ENCODE results near the gene RAD51B.

Gene RAD51B

DNA sequence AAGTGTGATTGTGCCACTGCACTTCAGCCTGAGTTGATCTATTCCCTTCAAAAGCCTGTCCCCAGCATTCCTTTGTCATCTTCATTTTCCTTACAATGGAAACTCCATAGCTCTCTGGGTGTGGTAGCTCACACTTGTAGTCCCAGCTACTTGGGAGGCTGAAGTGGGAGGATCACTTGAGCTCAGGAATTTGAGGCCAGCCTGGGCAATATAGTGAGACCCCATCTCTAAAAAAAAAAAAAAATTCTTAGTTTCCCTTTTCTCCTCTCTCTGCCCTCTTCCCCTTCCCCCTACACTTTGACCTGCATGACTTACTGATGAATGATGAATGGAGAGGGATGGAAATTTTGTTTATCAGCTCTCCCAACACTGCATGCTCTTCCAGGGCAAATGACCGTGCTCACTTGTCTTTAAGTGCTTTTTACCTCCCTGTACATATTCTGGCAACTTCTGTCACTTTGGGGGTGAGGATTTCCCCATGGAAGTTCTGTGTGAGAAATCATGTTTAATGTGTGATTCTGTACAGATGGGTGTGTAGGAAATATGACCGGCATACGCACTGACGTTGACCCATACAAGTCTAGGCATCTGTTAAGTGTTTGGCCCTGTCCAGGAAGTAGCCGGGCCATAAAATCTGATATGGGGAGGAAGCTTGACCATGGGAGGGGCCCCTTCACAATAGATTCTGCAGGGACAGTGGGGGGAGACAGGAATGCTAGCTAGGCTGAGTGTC lies 907.9 kb downstream of the RAD51B start:
- DNase-seq, result no peak

DNA sequence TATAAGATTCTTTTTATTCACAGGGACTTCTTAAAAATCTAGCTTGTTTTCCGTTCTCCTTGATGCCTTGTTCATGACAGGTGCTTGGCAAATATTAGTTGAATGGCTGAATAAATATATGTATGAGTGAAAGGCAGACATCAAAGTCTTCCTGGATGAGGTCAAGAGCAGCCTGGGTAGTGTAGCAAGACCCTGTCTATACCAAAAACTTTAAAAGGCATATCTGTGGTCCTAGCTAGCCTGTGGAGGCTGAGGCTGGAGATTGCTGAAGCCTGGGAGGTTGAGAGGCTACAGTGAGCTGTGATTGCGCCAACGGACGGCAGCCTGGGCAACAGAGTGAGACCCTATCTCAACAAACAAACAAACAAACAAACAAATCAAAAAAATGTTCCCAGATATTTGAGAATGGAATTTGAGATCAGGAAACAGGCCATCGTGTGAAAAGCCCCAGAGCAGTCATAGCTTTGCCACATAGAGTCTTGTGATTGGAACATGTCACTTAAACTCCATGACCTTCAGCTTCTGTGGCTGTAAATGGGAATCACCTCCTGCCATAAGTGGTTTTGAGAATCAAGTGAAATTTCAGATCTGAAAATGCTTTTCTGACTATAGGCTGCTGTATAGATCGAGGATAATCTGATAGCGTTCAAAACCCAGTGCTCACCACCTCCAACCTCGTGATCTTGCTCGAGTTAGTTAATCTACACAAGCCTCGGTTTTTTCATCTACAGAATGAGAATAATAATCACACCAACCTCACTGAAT lies 908.9 kb downstream of the RAD51B start:
- DNase-seq, result no peak

DNA sequence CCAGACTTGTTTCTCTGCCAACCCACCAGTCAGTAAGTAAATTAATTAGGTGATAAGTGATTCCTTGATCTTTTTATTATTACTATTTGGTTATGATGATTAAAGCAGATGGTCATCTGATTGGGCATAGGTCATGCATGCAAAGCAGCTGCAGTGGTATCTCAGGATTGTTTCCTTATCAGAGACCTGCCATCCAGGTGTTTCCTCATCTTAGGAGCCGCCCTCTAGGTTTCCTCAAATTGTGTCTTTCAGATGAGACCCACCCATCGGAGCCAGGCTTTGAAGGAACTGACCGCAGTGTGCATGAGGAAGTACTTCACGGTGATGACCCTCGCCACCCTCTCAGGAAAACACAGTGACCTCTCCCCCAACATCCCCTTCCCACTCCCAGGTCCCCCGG lies 910.0 kb downstream of the RAD51B start:
- DNase-seq, result no peak

DNA sequence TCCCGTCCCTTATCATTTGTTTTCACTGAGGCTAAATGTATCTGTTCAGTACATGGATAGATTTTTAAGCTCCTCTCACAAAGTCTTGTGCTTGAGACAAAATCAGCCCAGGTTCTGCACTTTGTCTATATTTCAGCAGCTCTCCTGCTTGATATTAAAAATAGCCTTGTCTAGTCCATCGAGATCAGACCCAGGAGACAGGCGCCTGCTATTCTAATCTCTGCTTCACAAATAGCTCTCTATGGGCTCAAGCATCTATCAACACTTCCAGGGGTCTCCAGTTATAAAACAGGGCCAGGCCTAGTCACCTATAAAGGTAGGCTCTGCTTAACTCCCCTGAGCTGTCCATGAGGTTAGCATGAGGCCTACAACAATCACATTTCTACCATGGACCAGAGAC lies 910.8 kb downstream of the RAD51B start:
- no peak for DNase-seq

DNA sequence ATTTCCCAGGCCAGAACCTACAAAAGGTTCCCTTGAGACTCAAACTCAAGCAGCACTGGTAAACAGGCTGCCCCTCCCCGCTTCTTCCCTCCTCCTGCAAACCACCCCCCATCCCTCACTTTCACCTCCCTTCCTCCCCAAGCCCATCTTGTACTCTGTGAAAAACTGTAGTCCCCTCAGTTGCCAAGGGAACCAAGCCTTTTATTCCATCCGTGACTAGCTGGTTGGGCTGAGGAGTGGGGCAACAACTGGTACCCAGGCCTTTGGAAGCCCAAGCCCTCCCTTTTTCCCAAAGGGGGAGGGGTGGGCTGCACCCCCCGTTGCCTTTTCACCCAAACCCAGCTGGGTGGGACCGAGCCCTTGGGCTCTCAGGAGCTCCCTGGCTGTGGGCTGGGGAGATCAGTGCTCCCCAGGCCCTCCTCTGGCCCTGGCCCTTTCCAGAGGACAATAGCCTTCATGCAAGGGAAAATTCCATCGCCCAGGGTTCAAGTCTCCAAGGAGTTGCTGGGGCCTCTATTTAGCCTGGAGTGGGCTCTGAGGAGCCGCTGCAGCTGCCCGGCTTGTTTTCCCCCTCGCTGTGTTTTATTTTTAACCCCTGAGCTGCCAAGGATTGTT lies 911.3 kb downstream of the RAD51B start:
- no peak for DNase-seq

DNA sequence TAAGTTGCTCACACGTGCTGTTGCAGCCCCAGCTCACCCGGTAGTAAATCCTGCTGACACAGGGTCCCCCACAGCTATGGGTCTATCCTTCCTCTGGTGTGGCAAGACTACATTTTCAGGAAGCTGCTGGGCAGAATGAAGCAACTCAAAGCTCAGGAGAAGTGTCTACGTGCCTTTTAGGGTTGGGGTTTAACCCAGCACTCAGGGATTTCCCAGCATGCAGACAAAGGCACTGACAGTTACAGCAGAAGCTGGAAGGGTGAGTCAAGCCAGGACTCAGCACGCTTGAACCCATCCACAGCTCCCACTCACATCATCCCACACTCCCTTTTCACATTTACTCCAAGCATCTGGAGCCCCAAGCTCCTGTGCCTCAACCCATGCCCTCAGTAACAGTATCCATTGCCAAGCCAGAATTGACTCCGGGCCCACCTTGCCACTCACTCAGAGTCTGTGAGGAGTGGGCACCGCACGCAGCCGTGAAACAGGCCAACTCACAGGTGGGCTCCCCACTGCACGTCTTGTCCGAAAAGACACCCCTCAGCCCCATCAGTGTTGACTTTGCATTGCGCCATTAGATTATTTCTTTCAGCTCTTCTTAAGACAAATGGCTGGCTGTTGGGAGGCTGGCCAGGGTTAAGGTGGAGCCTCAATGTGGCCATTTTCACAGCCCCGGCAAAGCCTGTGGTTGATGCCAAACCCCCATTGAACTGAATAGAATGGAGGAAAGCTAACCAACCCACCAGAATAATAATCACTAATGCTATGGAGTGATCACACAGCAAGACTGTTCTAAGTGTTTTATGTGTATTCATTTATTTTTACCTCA lies 913.7 kb downstream of the RAD51B start:
- no peak for DNase-seq

DNA sequence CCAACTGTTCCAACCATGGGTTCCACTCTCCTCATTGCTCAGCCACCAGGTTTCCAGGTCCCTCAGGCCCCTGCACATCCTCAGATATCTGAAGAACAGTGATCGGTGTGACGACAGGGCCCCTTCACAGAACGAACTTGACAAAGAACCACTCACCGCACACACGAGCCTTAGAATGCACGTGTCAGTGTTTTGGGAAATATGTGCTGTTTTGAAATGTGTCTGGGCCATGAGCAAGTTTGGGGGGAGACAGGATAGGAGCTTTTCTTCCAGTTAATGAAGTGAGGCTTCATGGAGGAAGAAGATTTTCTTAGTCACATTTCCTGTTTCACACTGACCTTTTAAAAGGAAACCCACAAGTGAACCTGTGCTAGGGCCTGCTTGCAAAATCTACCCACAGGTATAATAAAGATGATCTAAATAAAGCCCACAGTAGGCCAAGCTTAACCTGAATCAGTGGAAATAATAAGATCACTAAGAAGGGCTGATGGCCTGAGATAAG lies 914.7 kb downstream of the RAD51B start:
- peak; percentile 31 for DNase-seq

DNA sequence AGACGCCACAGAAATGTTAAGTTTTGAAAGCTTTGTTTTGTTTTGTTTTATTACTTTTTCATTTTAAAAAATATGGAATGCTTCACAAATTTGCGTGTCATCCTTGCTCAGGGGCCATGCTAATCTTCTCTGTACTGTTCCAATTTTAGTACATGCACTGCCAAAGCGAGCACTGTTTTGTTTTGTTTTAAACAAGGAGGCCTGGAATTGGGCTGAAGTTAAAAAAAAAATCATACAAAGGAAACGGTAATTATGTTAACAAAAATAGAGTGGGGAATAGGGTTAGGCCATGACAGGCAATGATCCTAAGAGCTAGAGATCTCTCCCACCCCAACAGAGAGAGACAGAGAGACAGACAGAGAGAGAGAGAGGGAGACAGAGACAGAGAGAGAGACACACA lies 916.3 kb downstream of the RAD51B start:
- no peak for DNase-seq

DNA sequence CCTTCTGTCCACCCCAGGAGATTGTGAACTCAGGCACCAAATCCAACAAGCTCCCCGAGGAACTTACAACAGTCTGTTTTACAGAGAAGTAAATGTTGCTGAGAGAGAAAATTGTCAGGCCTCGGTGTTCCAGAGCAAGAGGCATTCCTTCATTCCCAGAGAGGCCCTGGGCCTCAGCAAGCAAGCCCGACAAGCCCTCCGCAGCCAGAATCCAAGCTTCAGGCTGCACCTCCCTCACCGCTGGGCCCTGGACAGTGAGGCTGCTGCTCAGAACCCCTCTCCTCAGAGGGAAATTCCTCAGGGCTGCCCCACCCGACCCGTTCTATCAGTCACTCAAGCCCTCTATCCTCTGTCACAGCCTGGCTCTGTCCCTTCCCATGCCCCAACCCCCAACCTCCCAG lies 916.9 kb downstream of the RAD51B start:
- no peak for DNase-seq

DNA sequence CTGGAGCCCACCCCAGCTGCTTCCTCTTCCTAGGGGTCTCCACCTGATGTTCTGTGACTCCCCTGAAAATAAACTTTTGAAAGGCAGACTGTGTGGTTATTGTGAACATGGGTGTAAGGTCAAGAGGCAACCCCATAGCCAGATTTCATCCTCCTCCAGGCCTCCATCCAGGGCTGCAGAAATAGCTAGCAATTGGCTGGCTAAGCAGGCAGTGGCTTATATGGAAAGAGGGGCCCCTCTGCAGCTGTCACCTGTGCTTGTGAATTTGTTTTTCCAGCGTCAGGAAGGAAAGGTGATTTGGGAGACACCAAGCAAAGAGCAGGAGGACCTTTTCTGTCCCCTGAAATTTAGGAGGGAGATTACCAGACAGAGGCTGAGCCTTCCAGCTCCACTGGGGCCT lies 917.5 kb downstream of the RAD51B start:
- DNase-seq, result no peak

DNA sequence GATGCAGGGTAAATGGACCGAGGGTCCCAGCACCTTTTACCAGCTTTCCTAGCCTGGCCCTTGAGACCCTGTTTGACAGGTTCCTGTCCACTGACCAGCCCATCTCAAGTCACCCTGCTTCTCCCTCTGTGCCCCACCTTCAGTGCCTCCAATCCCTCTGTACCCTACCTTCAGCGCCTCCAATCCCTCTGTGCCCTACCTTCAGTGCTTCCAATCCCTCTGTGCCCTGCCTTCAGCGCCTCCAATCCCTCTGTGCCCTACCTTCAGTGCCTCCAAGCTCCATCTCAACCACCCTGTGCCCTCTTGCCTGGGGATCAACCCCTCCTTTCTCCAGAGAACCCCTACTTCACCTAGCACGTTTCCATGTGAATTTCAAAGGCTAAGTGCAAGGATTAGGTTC lies 919.0 kb downstream of the RAD51B start:
- no peak for DNase-seq

DNA sequence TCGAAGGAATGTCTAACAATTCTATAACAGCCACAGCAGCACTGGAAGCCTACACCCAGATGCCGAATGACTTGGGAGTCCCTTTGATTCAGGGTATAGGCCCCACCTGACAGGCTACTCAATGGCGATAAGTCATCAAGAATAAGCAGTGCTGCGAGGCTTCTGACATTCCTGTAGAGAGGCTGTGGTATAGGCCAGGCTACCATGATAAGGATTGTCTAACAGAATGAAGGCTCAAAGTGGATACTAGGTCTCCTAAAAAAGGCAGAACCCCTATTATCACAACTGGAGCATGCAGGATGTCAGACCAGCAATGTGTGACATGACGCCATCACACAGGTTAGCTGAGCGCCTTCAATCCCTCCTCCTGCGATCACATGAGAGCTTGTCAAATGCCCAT lies 920.1 kb downstream of the RAD51B start:
- DNase-seq, result no peak

DNA sequence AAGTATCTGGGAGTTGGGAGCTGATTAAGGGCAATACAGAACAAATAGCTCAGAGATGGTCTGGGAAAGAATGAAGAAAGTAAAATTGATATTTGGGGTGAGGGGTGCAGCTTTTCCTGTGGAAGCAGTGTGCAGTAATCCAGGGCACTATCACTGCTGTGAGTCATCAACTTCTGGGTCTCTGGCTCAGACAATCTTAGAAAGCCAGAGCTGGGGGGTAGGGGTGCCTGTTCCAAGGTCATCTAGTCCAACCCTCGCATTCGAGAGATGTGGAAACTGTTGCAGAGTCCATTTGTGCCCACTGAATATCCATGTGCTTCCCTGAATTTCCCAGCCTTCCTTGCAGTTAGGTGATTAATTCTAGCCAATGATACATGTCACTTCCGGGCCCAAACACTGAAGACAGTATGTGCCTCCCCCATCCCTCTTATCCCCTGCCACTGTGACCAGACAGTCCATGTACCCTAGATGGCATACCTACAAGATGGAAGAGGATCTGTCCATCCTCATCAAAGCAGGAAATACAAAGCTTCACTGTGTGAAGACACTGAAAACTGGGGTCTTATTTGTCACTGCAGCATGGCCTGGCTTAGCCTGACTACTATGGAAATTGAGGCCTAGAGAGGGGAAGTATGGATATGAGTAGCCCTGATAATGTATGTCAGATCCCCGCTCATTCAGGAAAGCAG lies 921.4 kb downstream of the RAD51B start:
- no peak for DNase-seq

DNA sequence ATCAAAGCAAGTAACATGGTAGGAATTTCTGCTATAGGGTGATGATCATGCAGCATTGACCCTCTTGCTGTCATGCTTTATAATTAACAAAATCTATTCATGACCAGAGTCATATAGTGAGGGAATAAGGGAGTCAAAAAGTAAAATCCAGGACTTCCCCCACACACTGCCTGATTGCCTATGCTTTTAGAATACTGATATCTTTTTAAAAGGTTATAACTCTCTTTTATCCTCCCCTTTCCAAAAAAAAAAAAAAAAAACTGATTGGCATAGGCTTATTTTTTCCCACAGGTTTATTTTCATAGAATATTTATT lies 921.9 kb downstream of the RAD51B start:
- DNase-seq, result no peak

DNA sequence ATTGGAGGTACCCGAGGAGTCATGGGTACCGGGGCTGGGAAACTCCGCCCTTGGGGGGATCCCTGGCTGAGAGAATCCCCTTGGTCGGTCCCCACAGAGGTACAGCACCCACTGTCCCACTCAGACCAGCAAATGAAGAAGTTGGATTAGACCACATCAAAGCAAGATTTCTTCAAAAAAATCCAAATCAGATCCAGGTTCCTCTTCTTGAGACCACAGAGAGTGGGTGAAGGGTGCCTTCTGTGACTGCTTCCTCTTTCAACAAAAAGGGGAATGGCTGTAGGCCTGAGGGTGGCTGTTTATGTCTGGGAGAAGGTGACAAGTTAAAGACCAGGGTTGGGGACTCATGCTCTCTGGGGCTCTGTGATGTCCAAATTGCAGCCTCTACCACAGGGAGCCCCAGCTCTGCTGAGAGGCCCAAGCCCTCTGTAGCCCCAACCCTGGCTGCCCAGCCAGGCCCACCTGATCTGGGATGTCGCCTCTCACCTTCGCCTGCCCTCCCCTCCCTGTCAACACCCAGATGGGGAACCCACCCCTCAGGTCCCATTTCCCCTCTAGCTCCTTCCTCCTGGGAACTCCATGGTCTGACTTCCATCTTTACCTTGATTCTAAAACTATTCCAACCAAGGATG lies 922.4 kb downstream of the RAD51B start:
- DNase-seq, result no peak

DNA sequence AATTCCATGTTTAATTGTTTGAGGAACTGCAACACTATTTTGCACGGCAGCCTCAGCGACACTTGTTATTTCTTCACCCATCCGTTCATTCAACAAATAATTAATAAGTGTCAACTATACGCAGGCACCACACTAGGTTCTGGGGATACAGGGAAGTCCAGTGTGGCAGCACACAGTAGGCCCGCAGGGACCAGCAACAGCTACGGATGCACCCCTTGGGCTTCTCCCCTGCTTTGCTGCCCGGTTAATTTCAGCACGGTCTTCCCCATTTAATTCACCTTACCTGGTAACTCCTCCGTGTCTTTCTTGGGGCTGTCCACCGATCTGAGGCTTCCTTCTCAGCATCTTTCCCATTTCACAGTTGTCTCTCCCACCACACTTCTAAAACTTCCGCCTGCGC lies 925.0 kb downstream of the RAD51B start:
- no peak for DNase-seq

DNA sequence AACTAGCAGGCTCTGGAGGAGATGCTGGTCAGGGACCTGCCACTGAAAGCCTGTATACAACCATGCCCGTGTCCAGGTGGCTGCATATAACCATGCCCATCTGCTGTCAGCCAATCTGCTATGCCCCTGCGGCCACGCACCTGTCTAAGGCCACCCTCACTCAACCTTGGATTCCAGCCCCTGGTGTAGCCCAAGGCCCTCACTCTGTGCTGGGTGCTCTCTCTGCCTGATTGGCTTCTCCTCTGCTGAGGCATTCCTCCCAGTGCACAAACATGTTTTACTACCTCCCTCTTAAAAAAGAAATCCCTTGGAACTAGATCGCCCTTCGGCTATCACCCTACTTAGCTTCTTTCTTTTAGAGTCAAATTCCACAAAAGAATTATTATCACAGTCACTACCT lies 927.8 kb downstream of the RAD51B start:
- DNase-seq, result no peak

DNA sequence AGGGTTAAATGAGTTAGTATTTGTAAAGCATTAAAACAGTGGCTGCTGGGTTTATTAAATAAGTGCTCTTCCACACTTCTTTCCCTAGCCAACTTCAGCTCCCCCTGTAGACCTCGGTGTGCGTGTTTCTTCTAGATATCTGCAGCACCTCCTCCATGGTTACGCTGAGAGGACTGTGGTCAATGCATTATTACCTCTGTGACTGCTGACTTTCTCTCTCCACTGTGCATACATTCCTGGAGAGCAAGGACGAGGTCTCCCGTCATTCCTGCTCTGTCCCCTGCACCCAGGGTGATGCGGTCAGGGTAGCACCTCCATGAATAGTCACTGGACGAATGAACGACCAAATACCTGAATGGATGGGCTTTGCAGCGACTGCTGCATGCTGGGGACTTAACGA lies 928.7 kb downstream of the RAD51B start:
- no peak for DNase-seq

DNA sequence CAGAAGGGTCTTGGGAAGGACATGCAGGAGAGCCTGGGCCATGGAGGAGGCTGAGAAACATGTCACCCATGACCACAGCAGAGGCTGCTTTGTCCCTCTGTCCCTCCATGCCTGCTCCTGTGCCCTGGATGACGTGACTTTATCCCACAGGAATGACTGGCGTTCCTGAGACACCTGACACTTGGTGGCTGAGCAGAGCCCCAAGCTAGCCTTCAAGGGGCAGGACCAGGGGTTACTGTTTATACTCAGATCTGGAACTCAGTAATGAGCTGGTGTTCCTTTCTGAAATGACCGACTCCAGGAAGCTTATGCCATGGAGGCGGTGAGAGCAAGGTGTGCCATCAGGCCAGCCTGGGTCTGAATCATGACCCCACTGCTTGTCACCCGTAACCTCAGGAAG lies 929.1 kb downstream of the RAD51B start:
- no peak for DNase-seq

DNA sequence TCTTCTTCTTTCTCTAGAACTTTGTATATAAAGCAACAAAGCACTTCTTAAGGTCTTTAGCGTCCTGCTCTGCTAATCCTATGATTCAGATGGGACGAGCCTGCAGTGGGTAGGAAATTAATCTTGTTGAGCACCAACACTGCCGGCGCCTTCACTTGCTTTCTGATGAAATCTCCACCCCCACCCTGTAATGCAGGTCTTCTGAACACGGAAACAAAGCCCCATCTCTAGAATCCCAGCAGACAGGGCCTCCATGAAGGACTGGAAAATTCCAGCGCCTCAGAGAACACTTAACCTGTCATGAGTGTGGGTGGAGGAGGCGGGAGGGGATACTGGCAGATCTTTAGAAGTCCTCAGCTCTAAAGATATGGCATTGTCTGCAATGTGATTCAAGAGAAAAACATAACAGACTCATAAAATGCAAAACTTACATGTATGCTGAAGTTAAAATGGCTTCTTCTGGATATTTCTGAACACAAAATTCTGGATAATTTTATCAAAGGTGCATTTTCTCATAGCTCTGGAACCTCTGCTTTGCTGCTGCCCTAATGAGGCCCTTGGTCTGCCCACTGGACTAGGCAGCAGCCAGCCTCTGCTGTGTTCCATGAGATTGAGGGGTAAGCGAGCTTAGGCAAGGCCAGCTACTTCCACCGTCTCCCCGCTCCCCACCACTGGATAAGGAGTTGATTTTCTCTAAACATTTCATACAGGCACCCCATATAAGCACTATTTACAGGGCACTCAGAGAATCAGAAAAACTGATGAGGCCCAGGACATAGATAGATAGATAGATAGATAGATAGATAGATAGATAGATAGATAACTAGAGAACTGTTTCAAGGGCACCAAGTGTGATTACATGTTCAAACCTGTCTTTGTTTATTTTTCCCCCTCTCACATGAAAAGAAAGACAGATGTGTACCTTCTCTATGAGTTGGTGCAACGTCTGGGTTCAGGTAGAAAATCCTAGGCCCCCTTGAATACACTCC lies 930.2 kb downstream of the RAD51B start:
- no peak for DNase-seq
